Neural cell (in vitro differentiated cells): ENCODE results near the gene CNTNAP5. TPM values are rescaled to one million over a fixed set of nuclear protein-coding genes. Genes with fewer than 3 reads are reported as not detected.
A peak's percentile ranks its signal among the peaks of the same experiment; 100 is the strongest.

ENCODE experiments used
- H2AFZ ChIP-seq: fragments of 200-600, 300-800 bp; sonication (generic), shearing (Covaris generic); 2 replicates; pipeline ENCODE4 v1.6.0; 2014; ENCODE audit warnings: low read depth, mild to moderate bottlenecking, antibody characterized with exemption, low read length, moderate library complexity
- H3F3A ChIP-seq: fragments of 200-600 bp; shearing (Covaris generic); 2 replicates; pipeline ENCODE4 v1.6.1; 2016; ENCODE audit warnings: mild to moderate bottlenecking, moderate library complexity, mixed read lengths, antibody characterized with exemption, low read length; ENCODE audit not compliant: insufficient read depth, poor library complexity, severe bottlenecking
- H3K27ac ChIP-seq: fragments of 200-600, 300-800 bp; sonication (generic), shearing (Covaris generic); 2 replicates; pipeline ENCODE4 v1.5.1; 2014; ENCODE audit warnings: mild to moderate bottlenecking, low read length, moderate library complexity
- H3K27me3 ChIP-seq: fragments of 300-800, 200-600 bp; sonication (generic), shearing (Covaris generic); 2 replicates; pipeline ENCODE4 v1.6.0; 2014; ENCODE audit warnings: mild to moderate bottlenecking, low read depth, low read length, moderate library complexity; ENCODE audit not compliant: insufficient read depth
- H3K36me3 ChIP-seq: fragments of 300-800, 200-600 bp; sonication (generic), shearing (Covaris generic); 2 replicates; pipeline ENCODE4 v1.5.1; 2014; ENCODE audit warnings: mild to moderate bottlenecking, antibody characterized with exemption, low read length, moderate library complexity; ENCODE audit not compliant: insufficient read depth
- H3K4me2 ChIP-seq: fragments of 300-800, 200-600 bp; sonication (generic), shearing (Covaris generic); 2 replicates; pipeline ENCODE4 v1.6.0; 2014; ENCODE audit warnings: mild to moderate bottlenecking, low read length
- H3K4me3 ChIP-seq: fragments of 300-800, 200-600 bp; sonication (generic), shearing (Covaris generic); 2 replicates; pipeline ENCODE4 v1.5.1; 2014; ENCODE audit warnings: mild to moderate bottlenecking, low read length, moderate library complexity
- H3K79me2 ChIP-seq: fragments of 200-600 bp; shearing (Covaris generic); replicated peaks from 2 replicates; pipeline ENCODE4 v1.6.0; 2014; ENCODE audit warnings: mild to moderate bottlenecking, low read length, moderate library complexity; ENCODE audit not compliant: insufficient read depth
- H3K9ac ChIP-seq: fragments of 300-800, 200-600 bp; sonication (generic), shearing (Covaris generic); 2 replicates; pipeline ENCODE4 v1.6.1; 2016; ENCODE audit warnings: mild to moderate bottlenecking, low read length, mixed read lengths
- H3K9me2 ChIP-seq: fragments of 200-600 bp; shearing (Covaris generic); 2 replicates; pipeline ENCODE4 v1.6.1; 2016; ENCODE audit warnings: mild to moderate bottlenecking, low read length, mixed read lengths; ENCODE audit not compliant: insufficient read depth
- H3K9me3 ChIP-seq: fragments of 200-600, 300-800 bp; sonication (generic), shearing (Covaris generic); 2 replicates; pipeline ENCODE4 v1.6.1; 2016; ENCODE audit warnings: mild to moderate bottlenecking, mixed run types, low read length, moderate library complexity, mixed read lengths
- H4K20me1 ChIP-seq: fragments of 200-600 bp; shearing (Covaris generic); 2 replicates; pipeline ENCODE4 v1.6.1; 2016; ENCODE audit warnings: mild to moderate bottlenecking, mixed run types; ENCODE audit not compliant: insufficient read depth
- EP300 ChIP-seq: fragments of 450-650 bp; conservative IDR thresholded peaks from 2 replicates; pipeline ENCODE4 v1.6.1; 2014; ENCODE audit warnings: antibody characterized with exemption, mild to moderate bottlenecking, moderate library complexity; ENCODE audit not compliant: poor library complexity, severe bottlenecking
- EZH2 ChIP-seq: fragments of 200-600, 300-800 bp; shearing (Covaris generic), sonication (generic); IDR thresholded peaks from 2 replicates; pipeline ENCODE4 v1.6.1; 2014; ENCODE audit warnings: antibody characterized with exemption, low read length, borderline replicate concordance, mild to moderate bottlenecking; ENCODE audit not compliant: insufficient read depth, poor library complexity, severe bottlenecking
- MXI1 ChIP-seq: fragments of 450-650 bp; conservative IDR thresholded peaks from 2 replicates; pipeline ENCODE4 v1.6.1; 2014; ENCODE audit warnings: antibody characterized with exemption, mild to moderate bottlenecking; ENCODE audit not compliant: poor library complexity, severe bottlenecking
- POLR2AphosphoS5 ChIP-seq: IDR thresholded peaks from 2 replicates; pipeline ENCODE4 v1.6.1; 2012
- RAD21 ChIP-seq: fragments of 450-650 bp; conservative IDR thresholded peaks from 2 replicates; pipeline ENCODE4 v1.6.1; 2014; ENCODE audit warnings: antibody characterized with exemption, mild to moderate bottlenecking, moderate library complexity
- REST ChIP-seq: IDR thresholded peaks from 2 replicates; pipeline ENCODE4 v1.6.1; 2012; ENCODE audit warnings: borderline replicate concordance
- SMC3 ChIP-seq: fragments of 450-650 bp; conservative IDR thresholded peaks from 2 replicates; pipeline ENCODE4 v1.6.1; 2014; ENCODE audit warnings: antibody characterized with exemption, mild to moderate bottlenecking, moderate library complexity; ENCODE audit not compliant: poor library complexity
- TAF1 ChIP-seq: IDR thresholded peaks from 2 replicates; pipeline ENCODE4 v1.6.1; 2012; ENCODE audit warnings: low read depth
- polyA plus RNA-seq: library from polyadenylated mRNA; depleted of rRNA; stranded (reverse); fragments of >200 nt; gene quantifications from 2 replicates; pipeline ENCODE4 v1.2.3, GENCODE V29; 2014
- TF ChIP-seq, protein P1 (sequence below): fragments of 450-650 bp; IDR thresholded peaks from 2 replicates; pipeline ENCODE4 v1.5.1; 2014; ENCODE audit warnings: antibody characterized with exemption, mild to moderate bottlenecking, moderate library complexity; ENCODE audit not compliant: poor library complexity, severe bottlenecking

CNTNAP5 gene
- polyA plus RNA-seq, 1 donor from 2014 or later, result 19.3 TPM

DNA sequence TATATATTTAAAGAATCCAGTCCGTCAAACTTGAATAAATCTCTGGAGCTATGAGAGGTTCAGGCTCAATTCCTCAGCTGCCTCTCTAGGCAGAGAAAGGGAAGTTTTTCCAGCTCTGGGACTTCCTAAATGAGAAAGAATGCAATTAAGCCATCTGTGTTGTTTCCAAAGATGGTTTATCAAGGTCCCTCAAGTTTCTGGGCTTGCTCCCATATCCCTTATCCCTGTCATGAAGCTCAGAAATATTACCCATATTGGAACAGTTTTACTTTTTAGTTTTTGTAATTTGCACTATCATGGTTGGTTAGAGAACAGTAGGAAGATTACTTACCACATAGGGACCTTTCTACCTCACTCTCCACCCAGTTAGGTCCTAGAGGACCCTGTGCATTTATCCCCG, 1.4 kb downstream of the CNTNAP5 start:
- Histone ChIP-seq H3K4me3 (peak overlapping the region; percentile 75), H3F3A (no peaks in the 10 kb centered on the region), H3K27me3 (no peaks in the 10 kb centered on the region), H3K9ac (peak overlapping the region; percentile 74), H4K20me1 (no peaks in the 10 kb centered on the region), H3K4me2 (peak overlapping the region; percentile 64), H3K9me2 (no peaks in the 10 kb centered on the region), H3K9me3 (no peaks in the 10 kb centered on the region), H2AFZ (no peak overlapping the region), H3K36me3 (no peaks in the 10 kb centered on the region), H3K79me2 (peaks cover 73% of the 10 kb centered on the region), H3K27ac (peak overlapping the region; percentile 73)
- no peak for TF ChIP-seq POLR2AphosphoS5
- TF ChIP-seq MXI1, result no peak
- TF ChIP-seq EZH2, result no peak
- TF ChIP-seq TAF1, result no peak
- TF ChIP-seq, protein P1, sequence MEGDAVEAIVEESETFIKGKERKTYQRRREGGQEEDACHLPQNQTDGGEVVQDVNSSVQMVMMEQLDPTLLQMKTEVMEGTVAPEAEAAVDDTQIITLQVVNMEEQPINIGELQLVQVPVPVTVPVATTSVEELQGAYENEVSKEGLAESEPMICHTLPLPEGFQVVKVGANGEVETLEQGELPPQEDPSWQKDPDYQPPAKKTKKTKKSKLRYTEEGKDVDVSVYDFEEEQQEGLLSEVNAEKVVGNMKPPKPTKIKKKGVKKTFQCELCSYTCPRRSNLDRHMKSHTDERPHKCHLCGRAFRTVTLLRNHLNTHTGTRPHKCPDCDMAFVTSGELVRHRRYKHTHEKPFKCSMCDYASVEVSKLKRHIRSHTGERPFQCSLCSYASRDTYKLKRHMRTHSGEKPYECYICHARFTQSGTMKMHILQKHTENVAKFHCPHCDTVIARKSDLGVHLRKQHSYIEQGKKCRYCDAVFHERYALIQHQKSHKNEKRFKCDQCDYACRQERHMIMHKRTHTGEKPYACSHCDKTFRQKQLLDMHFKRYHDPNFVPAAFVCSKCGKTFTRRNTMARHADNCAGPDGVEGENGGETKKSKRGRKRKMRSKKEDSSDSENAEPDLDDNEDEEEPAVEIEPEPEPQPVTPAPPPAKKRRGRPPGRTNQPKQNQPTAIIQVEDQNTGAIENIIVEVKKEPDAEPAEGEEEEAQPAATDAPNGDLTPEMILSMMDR, result no peak
- no peak for TF ChIP-seq RAD21

- Histone ChIP-seq H3K9me3 (no peaks in the 10 kb centered on the region), H4K20me1 (no peaks in the 10 kb centered on the region), H3K27ac (peak overlapping the region; percentile 73), H3K9ac (peak overlapping the region; percentile 74), H3K79me2 (peaks cover 79% of the 10 kb centered on the region), H3K9me2 (no peaks in the 10 kb centered on the region), H3K27me3 (no peaks in the 10 kb centered on the region), H3K4me3 (peak overlapping the region; percentile 75), H3K36me3 (no peaks in the 10 kb centered on the region), H2AFZ (no peak overlapping the region), H3K4me2 (peak overlapping the region; percentile 84), H3F3A (no peaks in the 10 kb centered on the region)
- TF ChIP-seq, protein P1, result peak; percentile 93
- TF ChIP-seq MXI1 (peak; percentile 61), TAF1 (no peak), EP300 (no peak), EZH2 (no peak), SMC3 (peak; percentile 93), POLR2AphosphoS5 (no peak), RAD21 (peak; percentile 95)
Observed at GRCh38 chr2:124027182-124027581, 2.1 kb downstream of the CNTNAP5 start.

DNA sequence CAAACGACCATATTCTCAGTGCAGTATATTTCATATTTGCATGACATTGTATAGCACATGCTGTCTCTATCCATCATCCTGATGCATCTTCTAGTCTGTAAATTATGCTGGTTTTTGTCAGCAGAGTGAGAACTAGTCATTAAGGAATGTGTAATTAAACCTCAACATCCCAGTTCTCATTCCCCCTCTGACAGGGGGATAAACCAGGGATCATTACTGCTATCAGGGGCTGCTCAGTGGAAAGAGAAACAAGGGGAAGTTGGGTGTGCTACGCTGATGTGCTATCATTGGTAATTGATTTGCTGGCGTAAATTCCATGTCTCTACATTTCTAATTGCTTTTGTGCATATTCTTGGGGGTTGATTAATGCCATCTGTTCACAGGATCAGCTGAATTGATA, 7.7 kb downstream of the CNTNAP5 start:
- Histone ChIP-seq H3F3A (no peaks in the 10 kb centered on the region), H2AFZ (no peak overlapping the region), H3K9ac (no peak overlapping the region), H3K9me2 (no peaks in the 10 kb centered on the region), H3K27ac (peak overlapping the region; percentile 26), H3K9me3 (no peaks in the 10 kb centered on the region), H3K4me2 (peak overlapping the region; percentile 42), H3K36me3 (peaks cover 7% of the 10 kb centered on the region), H3K27me3 (no peaks in the 10 kb centered on the region), H3K79me2 (peaks cover 58% of the 10 kb centered on the region), H3K4me3 (peak overlapping the region; percentile 75), H4K20me1 (no peaks in the 10 kb centered on the region)
- TF ChIP-seq RAD21, result peak; percentile 8
- TF ChIP-seq POLR2AphosphoS5, result peak; percentile 50
- peak; percentile 66 for TF ChIP-seq EP300
- TF ChIP-seq EZH2, result no peak
- TF ChIP-seq, protein P1, result no peak
- TF ChIP-seq SMC3, result no peak
- TF ChIP-seq MXI1, result no peak
- peak; percentile 41 for TF ChIP-seq REST
- no peak for TF ChIP-seq TAF1
